ENCODE data around the gene PDGFRB.

GRCh38 chr5:150197476-150197875 is 41.8 kb upstream of the PDGFRB start:
- TF ChIP-seq CTCF (IDR thresholded peaks at IDR 0.05; ENCODE audit: low read depth, low read length, missing input control), result no peak
- TF ChIP-seq RAD21 (IDR thresholded peaks at IDR 0.05), result no peak
- TF ChIP-seq JUND (IDR thresholded peaks at IDR 0.05), result no peak
- no peak for TF ChIP-seq FOXA1 (IDR thresholded peaks at IDR 0.05)
- TF ChIP-seq GABPA (IDR thresholded peaks at IDR 0.05 in 1 of 2, conservative IDR thresholded peaks at IDR 0.05 in 1 of 2), result no peak
- no peak for TF ChIP-seq EGR1 (IDR thresholded peaks at IDR 0.05; ENCODE audit: low read depth in 2 of 2)
- no peak for TF ChIP-seq HNF4A (conservative IDR thresholded peaks at IDR 0.05)
- no peak for TF ChIP-seq REST (IDR thresholded peaks at IDR 0.05)
- no peak for TF ChIP-seq TAF1 (conservative IDR thresholded peaks at IDR 0.05)
- TF ChIP-seq YY1 (IDR thresholded peaks at IDR 0.05), result no peak
